ENCODE measurements around the gene SFXN5.

DNA sequence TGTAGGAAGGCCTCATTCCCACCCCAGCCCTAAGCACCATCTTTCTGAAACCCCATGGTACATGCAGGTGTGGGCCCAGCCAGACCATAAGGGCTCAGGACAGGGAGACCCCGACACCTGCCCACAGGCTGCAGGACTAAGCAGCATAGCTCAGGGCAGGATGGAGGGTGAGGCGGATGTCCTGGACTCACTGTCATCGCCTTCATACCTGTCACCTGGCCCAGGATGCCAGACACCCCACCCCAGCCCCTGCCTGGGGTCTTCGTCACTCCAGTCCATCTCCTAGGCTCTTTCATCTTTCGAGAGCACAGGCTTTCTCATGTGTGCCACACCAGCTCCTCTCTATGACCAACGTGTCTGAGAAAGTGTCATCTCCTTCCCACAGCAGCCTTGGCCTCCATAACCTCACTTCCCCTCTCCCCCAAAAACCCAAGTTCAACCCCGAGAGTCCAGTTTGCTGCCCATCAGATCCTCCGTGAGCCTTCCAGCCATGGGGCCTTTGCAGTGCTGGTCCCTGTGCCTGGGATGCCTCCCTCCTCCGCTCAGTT, 82.7 kb downstream of the SFXN5 start:
- TF ChIP-seq ZSCAN30 (tag by site-specific recombination; IDR thresholded peaks at IDR 0.05) (no peak), ZNF747 (tag by site-specific recombination; IDR thresholded peaks at IDR 0.05) (no peak), ZNF211 (tag by site-specific recombination; IDR thresholded peaks at IDR 0.05; ENCODE audit: low read depth) (no peak), OVOL3 (tag by site-specific recombination; IDR thresholded peaks at IDR 0.05) (no peak), ZNF555 (tag by site-specific recombination; conservative IDR thresholded peaks at IDR 0.05) (no peak), ZBTB48 (tag by site-specific recombination; IDR thresholded peaks at IDR 0.05) (no peak), ZNF626 (tag by site-specific recombination; IDR thresholded peaks at IDR 0.05) (no peak), ZNF23 (tag by site-specific recombination; IDR thresholded peaks at IDR 0.05; ENCODE audit: borderline replicate concordance) (no peak), SP2 (tag by site-specific recombination; IDR thresholded peaks at IDR 0.05) (no peak)
- TF ChIP-seq, protein P1, sequence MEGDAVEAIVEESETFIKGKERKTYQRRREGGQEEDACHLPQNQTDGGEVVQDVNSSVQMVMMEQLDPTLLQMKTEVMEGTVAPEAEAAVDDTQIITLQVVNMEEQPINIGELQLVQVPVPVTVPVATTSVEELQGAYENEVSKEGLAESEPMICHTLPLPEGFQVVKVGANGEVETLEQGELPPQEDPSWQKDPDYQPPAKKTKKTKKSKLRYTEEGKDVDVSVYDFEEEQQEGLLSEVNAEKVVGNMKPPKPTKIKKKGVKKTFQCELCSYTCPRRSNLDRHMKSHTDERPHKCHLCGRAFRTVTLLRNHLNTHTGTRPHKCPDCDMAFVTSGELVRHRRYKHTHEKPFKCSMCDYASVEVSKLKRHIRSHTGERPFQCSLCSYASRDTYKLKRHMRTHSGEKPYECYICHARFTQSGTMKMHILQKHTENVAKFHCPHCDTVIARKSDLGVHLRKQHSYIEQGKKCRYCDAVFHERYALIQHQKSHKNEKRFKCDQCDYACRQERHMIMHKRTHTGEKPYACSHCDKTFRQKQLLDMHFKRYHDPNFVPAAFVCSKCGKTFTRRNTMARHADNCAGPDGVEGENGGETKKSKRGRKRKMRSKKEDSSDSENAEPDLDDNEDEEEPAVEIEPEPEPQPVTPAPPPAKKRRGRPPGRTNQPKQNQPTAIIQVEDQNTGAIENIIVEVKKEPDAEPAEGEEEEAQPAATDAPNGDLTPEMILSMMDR (tag by site-specific recombination; IDR thresholded peaks at IDR 0.05): no peak
- TF ChIP-seq, protein P2, sequence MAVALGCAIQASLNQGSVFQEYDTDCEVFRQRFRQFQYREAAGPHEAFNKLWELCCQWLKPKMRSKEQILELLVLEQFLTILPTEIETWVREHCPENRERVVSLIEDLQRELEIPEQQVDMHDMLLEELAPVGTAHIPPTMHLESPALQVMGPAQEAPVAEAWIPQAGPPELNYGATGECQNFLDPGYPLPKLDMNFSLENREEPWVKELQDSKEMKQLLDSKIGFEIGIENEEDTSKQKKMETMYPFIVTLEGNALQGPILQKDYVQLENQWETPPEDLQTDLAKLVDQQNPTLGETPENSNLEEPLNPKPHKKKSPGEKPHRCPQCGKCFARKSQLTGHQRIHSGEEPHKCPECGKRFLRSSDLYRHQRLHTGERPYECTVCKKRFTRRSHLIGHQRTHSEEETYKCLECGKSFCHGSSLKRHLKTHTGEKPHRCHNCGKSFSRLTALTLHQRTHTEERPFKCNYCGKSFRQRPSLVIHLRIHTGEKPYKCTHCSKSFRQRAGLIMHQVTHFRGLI (tag by site-specific recombination; IDR thresholded peaks at IDR 0.05): no peak
- TF ChIP-seq, protein P3, sequence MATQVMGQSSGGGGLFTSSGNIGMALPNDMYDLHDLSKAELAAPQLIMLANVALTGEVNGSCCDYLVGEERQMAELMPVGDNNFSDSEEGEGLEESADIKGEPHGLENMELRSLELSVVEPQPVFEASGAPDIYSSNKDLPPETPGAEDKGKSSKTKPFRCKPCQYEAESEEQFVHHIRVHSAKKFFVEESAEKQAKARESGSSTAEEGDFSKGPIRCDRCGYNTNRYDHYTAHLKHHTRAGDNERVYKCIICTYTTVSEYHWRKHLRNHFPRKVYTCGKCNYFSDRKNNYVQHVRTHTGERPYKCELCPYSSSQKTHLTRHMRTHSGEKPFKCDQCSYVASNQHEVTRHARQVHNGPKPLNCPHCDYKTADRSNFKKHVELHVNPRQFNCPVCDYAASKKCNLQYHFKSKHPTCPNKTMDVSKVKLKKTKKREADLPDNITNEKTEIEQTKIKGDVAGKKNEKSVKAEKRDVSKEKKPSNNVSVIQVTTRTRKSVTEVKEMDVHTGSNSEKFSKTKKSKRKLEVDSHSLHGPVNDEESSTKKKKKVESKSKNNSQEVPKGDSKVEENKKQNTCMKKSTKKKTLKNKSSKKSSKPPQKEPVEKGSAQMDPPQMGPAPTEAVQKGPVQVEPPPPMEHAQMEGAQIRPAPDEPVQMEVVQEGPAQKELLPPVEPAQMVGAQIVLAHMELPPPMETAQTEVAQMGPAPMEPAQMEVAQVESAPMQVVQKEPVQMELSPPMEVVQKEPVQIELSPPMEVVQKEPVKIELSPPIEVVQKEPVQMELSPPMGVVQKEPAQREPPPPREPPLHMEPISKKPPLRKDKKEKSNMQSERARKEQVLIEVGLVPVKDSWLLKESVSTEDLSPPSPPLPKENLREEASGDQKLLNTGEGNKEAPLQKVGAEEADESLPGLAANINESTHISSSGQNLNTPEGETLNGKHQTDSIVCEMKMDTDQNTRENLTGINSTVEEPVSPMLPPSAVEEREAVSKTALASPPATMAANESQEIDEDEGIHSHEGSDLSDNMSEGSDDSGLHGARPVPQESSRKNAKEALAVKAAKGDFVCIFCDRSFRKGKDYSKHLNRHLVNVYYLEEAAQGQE (tag by site-specific recombination; IDR thresholded peaks at IDR 0.05): no peak
- TF ChIP-seq, protein P4, sequence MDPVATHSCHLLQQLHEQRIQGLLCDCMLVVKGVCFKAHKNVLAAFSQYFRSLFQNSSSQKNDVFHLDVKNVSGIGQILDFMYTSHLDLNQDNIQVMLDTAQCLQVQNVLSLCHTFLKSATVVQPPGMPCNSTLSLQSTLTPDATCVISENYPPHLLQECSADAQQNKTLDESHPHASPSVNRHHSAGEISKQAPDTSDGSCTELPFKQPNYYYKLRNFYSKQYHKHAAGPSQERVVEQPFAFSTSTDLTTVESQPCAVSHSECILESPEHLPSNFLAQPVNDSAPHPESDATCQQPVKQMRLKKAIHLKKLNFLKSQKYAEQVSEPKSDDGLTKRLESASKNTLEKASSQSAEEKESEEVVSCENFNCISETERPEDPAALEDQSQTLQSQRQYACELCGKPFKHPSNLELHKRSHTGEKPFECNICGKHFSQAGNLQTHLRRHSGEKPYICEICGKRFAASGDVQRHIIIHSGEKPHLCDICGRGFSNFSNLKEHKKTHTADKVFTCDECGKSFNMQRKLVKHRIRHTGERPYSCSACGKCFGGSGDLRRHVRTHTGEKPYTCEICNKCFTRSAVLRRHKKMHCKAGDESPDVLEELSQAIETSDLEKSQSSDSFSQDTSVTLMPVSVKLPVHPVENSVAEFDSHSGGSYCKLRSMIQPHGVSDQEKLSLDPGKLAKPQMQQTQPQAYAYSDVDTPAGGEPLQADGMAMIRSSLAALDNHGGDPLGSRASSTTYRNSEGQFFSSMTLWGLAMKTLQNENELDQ (tag by site-specific recombination; IDR thresholded peaks at IDR 0.05; ENCODE audit: low read depth): no peak
- TF ChIP-seq, protein P5, sequence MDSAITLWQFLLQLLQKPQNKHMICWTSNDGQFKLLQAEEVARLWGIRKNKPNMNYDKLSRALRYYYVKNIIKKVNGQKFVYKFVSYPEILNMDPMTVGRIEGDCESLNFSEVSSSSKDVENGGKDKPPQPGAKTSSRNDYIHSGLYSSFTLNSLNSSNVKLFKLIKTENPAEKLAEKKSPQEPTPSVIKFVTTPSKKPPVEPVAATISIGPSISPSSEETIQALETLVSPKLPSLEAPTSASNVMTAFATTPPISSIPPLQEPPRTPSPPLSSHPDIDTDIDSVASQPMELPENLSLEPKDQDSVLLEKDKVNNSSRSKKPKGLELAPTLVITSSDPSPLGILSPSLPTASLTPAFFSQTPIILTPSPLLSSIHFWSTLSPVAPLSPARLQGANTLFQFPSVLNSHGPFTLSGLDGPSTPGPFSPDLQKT (IDR thresholded peaks at IDR 0.05; ENCODE audit: borderline replicate concordance, low read depth, low read length): no peak

Measured in HEK293 (cell line).